Activated CD8-positive, alpha-beta memory T cell treated with anti-CD3 and anti-CD28 coated beads, Interleukin-2, amount 10 ng/mL, durations not matched to agents 7 days and 5 days (primary cell): ENCODE results near the gene AIF1L. TPM values are rescaled to one million over a fixed set of nuclear protein-coding genes. Genes with fewer than 3 reads are reported as not detected.

Experiments used
- ATAC-seq: fragments of 150-1000 bp; cut with Tn5 transposase; one replicate; pipeline ENCODE4 v1.10.0; 2021; ENCODE audit warnings: moderate library complexity
- CTCF ChIA-PET: fragments of 350-600 bp; sonication (Branson Sonifier 250); formaldehyde crosslinking; loops from one replicate; lab custom pipeline; 2021; ENCODE audit warnings: antibody characterized with exemption; lab: Charles Lee
- DNase-seq: peaks from one replicate; pipeline ENCODE4 v3.0.0-alpha.2; 2020
- H3K27ac Mint-ChIP-seq: one replicate; pipeline ENCODE4 v1.8.0; 2021; ENCODE audit warnings: mild to moderate bottlenecking, mixed read lengths
- H3K27me3 Mint-ChIP-seq: one replicate; pipeline ENCODE4 v1.8.0; 2021; ENCODE audit warnings: mixed read lengths
- H3K36me3 Mint-ChIP-seq: one replicate; pipeline ENCODE4 v1.8.0; 2021; ENCODE audit warnings: mild to moderate bottlenecking, mixed read lengths
- H3K4me1 Mint-ChIP-seq: one replicate; pipeline ENCODE4 v1.8.0; 2021; ENCODE audit warnings: mixed read lengths
- H3K4me3 Mint-ChIP-seq: one replicate; pipeline ENCODE4 v1.8.0; 2021; ENCODE audit warnings: mild to moderate bottlenecking, moderate library complexity, mixed read lengths
- H3K9me3 Mint-ChIP-seq: one replicate; pipeline ENCODE4 v1.8.0; 2022; ENCODE audit warnings: low read depth, mixed read lengths
- total RNA-seq, 2 experiments: library from RNA; stranded (reverse); gene quantifications; one replicate each; pipeline ENCODE4 v1.2.3, GENCODE V29; 2021

The AIF1L gene
- total RNA-seq, 2 experiments from 2014 or later: 0.12 to 0.23 TPM

DNA sequence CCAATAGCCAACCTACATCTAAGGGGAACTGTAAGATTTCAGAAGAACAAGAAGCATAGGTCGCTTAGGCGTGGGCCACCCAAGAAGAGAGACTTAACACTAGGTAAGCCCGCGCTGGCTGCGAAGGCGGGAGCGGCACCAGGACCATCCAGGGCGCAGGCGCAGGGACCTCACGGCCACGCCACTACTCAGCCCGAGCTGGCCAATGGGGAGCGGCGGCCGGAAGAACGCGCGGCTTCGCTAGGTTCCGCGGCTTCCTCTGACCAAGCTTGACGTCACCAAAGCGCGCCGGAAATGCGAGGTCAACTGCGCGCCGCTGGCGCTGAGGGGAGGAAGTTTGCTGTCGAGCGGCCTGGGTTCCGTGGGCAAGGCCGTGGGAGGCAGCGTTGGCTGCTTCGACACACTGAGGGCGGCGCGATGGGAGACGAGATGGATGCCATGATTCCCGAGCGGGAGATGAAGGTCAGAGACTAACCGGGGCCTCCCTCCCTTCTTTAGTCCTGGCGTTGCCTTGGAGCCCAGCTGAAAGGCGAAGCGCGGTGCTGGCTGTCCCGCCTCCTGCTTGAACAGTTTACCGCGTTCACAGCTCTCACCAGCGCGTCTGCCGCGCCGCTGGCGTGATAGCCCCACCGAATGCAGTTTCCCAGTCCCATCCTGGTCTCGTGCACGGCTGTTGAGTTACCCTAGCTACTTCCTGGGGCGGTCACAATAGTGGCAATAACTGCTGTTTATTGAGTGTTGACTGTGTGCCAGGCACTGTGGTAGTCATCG, 29.1 kb downstream of the AIF1L start, which contains the start of gene NUP214:
Gene NUP214, plus strand, starts transcription at position 299 of the 771 bp plus-strand sequence. Its CDS starts 119 bp downstream, at position 418.
- Mint-ChIP-seq H3K4me3 (peak within 1 kb of the TSS; percentile 86), H3K36me3 (peaks cover 27% of the 10 kb centered on the region), H3K9me3 (no peaks in the 10 kb centered on the region), H3K27me3 (no peaks in the 10 kb centered on the region), H3K4me1 (peaks cover 36% of the 10 kb centered on the region), H3K27ac (peak within 1 kb of the TSS; percentile 93)
- CTCF ChIA-PET: interaction anchor here (0.8 to 2.6 kb wide), 8 partner anchors 10 to 224 kb away, joined by 3 to 10 read pairs (median 3); no protein-coding TSS in a partner anchor
- peak; percentile 100 for DNase-seq
- ATAC-seq: peak; percentile 99

DNA sequence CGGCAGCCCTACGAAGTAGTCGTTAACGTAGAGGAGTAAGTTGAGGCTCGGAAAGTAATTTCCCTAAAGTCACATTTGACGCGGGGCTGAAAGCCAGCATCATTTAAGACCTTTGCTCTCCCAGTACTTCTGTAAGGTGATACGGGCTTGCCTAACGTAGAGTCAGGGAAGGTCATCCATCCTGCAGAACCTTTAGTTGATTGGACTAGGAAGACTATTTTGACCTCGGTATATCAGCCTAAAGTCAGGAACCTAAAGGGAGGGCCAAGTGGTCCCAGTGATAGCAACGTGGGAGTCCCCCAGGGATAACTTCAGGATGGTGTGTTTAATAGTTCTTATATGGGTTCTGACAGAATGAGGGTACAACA, 29.7 kb downstream of the AIF1L start:
- ATAC-seq: no peak
- Mint-ChIP-seq H3K27me3 (no peaks in the 10 kb centered on the region), H3K36me3 (peaks cover 30% of the 10 kb centered on the region), H3K27ac (peak overlapping the region; percentile 93), H3K4me3 (peak overlapping the region; percentile 86), H3K4me1 (peaks cover 38% of the 10 kb centered on the region), H3K9me3 (no peaks in the 10 kb centered on the region)
- CTCF ChIA-PET: interaction anchor here (1.0 to 2.6 kb wide), 4 partner anchors 14 to 210 kb away, joined by 3 to 10 read pairs (median 4); no protein-coding TSS in a partner anchor
- no peak for DNase-seq

DNA sequence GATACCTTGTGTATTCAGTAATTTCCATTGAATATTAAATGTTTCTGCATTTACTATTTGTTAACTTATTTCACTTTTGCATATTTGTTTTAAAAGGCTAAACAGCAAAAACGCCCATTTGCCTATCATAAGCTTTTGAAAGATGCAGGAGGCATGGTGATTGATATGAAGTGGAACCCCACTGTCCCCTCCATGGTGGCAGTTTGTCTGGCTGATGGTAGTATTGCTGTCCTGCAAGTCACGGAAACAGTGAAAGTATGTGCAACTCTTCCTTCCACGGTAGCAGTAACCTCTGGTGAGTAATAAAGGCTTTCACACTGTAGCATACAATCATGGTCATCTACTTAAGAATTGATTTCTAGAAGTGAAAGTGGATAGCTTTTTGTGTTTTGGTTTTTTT, 32.9 kb downstream of the AIF1L start:
- Mint-ChIP-seq H3K27me3 (no peaks in the 10 kb centered on the region), H3K4me1 (peaks cover 38% of the 10 kb centered on the region), H3K4me3 (no peak overlapping the region), H3K9me3 (no peaks in the 10 kb centered on the region), H3K36me3 (peaks cover 48% of the 10 kb centered on the region), H3K27ac (no peak overlapping the region)
- CTCF ChIA-PET: no interaction called here
- DNase-seq (no peak), ATAC-seq (no peak)

DNA sequence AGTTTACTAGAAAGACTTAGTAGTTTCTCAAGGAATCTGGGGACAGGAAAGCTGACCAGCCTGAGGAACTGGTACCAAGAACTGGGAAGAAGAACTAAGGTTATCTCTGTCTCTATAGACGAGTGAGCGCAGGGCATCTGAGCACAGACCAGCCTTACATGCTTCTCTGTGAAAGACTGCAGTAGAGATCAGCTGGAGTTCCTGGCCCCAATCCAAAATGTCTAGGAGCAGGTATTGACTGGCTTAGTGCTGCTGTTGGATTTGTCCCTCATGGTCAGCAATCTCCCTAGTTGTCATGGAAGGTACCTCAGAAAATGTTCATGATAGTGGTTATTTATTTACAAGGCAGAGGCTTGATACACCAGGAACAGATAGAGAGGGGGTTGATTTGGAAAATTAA, 42.3 kb downstream of the AIF1L start:
- CTCF ChIA-PET: no interaction called here
- H3K4me3 Mint-ChIP-seq: no peak overlapping the region

GRCh38 chr9:131140112-131140511, 43.8 kb downstream of the AIF1L start:
- Mint-ChIP-seq H3K4me1 (peaks cover 1% of the 10 kb centered on the region), H3K27me3 (no peaks in the 10 kb centered on the region), H3K36me3 (peaks cover 56% of the 10 kb centered on the region), H3K9me3 (no peaks in the 10 kb centered on the region), H3K4me3 (no peak overlapping the region), H3K27ac (no peak overlapping the region)
- no peak for ATAC-seq
- CTCF ChIA-PET: interaction anchor here (1.1 to 1.2 kb wide), 2 partner anchors 15 to 196 kb away, joined by 3 to 8 read pairs; partner anchors contain the start of gene NUP214
- no peak for DNase-seq

More for the DNA sequence above, 42.3 kb downstream of the AIF1L start:
- Mint-ChIP-seq H3K9me3 (no peaks in the 10 kb centered on the region), H3K4me1 (peaks cover under 1% of the 10 kb centered on the region), H3K27me3 (no peaks in the 10 kb centered on the region), H3K36me3 (peaks cover 54% of the 10 kb centered on the region), H3K27ac (no peak overlapping the region)
- DNase-seq: no peak
- no peak for ATAC-seq

DNA sequence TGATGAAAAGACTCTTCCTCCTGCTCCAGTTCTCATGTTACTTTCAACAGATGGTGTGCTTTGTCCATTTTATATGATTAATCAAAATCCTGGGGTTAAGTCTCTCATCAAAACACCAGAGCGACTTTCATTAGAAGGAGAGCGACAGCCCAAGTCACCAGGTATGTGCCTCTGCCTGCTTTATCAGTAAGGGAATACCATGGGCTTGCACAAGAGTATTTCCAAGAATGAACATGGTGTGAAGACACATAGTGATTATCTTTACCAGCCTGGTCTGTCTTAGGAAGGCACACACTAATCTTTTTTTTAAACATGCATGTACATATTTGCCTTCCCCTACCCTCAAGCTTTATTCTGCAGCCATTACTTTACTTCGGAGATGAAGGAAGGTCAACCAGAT, 44.2 kb downstream of the AIF1L start:
- no peak for ATAC-seq
- H3K36me3 Mint-ChIP-seq: peaks cover 59% of the 10 kb centered on the region
- H3K4me3 Mint-ChIP-seq: no peak overlapping the region
- H3K4me1 Mint-ChIP-seq: peaks cover 1% of the 10 kb centered on the region
- H3K9me3 Mint-ChIP-seq: no peaks in the 10 kb centered on the region
- CTCF ChIA-PET: interaction anchor here (1.1 kb wide), 1 partner anchor 196 kb away, joined by 8 read pairs; no protein-coding TSS in a partner anchor
- no peak for DNase-seq
- no peaks in the 10 kb centered on the region for H3K27me3 Mint-ChIP-seq
- no peak overlapping the region for H3K27ac Mint-ChIP-seq

GRCh38 chr9:131142160-131142559, 45.8 kb downstream of the AIF1L start:
- DNase-seq: no peak
- no peak overlapping the region for H3K27ac Mint-ChIP-seq

GRCh38 chr9:131144201-131144600, 47.9 kb downstream of the AIF1L start:
- Mint-ChIP-seq H3K27ac (peak overlapping the region; percentile 34), H3K4me1 (peaks cover 1% of the 10 kb centered on the region), H3K4me3 (no peak overlapping the region), H3K27me3 (no peaks in the 10 kb centered on the region), H3K9me3 (no peaks in the 10 kb centered on the region), H3K36me3 (peaks cover 59% of the 10 kb centered on the region)
- ATAC-seq: no peak
- DNase-seq: no peak
- CTCF ChIA-PET: interaction anchor here (1.1 kb wide), 1 partner anchor 13 kb away, joined by 3 read pairs; no protein-coding TSS in a partner anchor

More at GRCh38 chr9:131142160-131142559, 45.8 kb downstream of the AIF1L start:
- ATAC-seq: no peak
- H3K4me3 Mint-ChIP-seq: no peak overlapping the region
- H3K36me3 Mint-ChIP-seq: peaks cover 57% of the 10 kb centered on the region
- no peaks in the 10 kb centered on the region for H3K9me3 Mint-ChIP-seq
- H3K4me1 Mint-ChIP-seq: peaks cover 1% of the 10 kb centered on the region
- CTCF ChIA-PET: no interaction called here
- no peaks in the 10 kb centered on the region for H3K27me3 Mint-ChIP-seq

DNA sequence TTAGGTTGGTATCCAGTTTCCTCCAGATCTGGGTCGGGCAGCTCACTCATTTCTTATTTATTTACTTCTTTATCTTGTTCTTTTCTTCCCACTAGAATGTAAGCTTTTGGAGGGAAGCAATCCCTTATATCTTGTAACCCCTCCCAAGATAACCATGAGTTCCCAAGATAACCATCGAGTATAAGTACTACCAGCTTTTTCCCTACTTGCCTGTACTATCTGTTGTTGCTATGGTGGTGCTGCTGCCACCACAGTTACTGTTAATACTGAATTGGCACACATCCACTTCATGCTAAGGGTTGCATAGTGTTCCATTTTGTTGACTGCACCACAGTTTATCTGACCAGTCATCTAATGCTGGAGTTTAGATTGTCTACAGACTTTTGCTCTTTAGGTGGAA, 48.9 kb downstream of the AIF1L start:
- H3K27me3 Mint-ChIP-seq: no peaks in the 10 kb centered on the region
- CTCF ChIA-PET: interaction anchor here (0.9 to 1.1 kb wide), 2 partner anchors 12 to 59 kb away, joined by 3 read pairs; no protein-coding TSS in a partner anchor
- no peak overlapping the region for H3K4me3 Mint-ChIP-seq
- ATAC-seq (no peak), DNase-seq (no peak)
- peaks cover 56% of the 10 kb centered on the region for H3K36me3 Mint-ChIP-seq
- H3K9me3 Mint-ChIP-seq: no peaks in the 10 kb centered on the region
- H3K4me1 Mint-ChIP-seq: peaks cover 4% of the 10 kb centered on the region
- H3K27ac Mint-ChIP-seq: no peak overlapping the region

- DNase-seq (no peak), ATAC-seq (no peak)
- Mint-ChIP-seq H3K4me1 (peaks cover 4% of the 10 kb centered on the region), H3K27ac (no peak overlapping the region), H3K27me3 (no peaks in the 10 kb centered on the region), H3K36me3 (peaks cover 55% of the 10 kb centered on the region), H3K9me3 (no peaks in the 10 kb centered on the region), H3K4me3 (no peak overlapping the region)
- CTCF ChIA-PET: interaction anchor here (0.6 to 1.0 kb wide), 4 partner anchors 11 to 190 kb away, joined by 3 to 4 read pairs (median 4); no protein-coding TSS in a partner anchor
Observed at GRCh38 chr9:131146186-131146585, 49.9 kb downstream of the AIF1L start.

GRCh38 chr9:131148276-131148675, 51.9 kb downstream of the AIF1L start:
- no peaks in the 10 kb centered on the region for H3K9me3 Mint-ChIP-seq
- no peak for DNase-seq
- peaks cover 4% of the 10 kb centered on the region for H3K4me1 Mint-ChIP-seq
- CTCF ChIA-PET: no interaction called here
- no peaks in the 10 kb centered on the region for H3K27me3 Mint-ChIP-seq
- no peak overlapping the region for H3K4me3 Mint-ChIP-seq
- H3K27ac Mint-ChIP-seq: no peak overlapping the region
- ATAC-seq: no peak
- peaks cover 59% of the 10 kb centered on the region for H3K36me3 Mint-ChIP-seq

- ATAC-seq (no peak), DNase-seq (no peak)
- CTCF ChIA-PET: interaction anchor here (0.6 kb wide), 1 partner anchor 32 kb away, joined by 3 read pairs; no protein-coding TSS in a partner anchor
- Mint-ChIP-seq H3K27ac (no peak overlapping the region), H3K36me3 (peaks cover 57% of the 10 kb centered on the region), H3K4me1 (peaks cover 3% of the 10 kb centered on the region), H3K4me3 (no peak overlapping the region), H3K9me3 (no peaks in the 10 kb centered on the region), H3K27me3 (no peaks in the 10 kb centered on the region)
Observed at GRCh38 chr9:131148966-131149687, 52.8 kb downstream of the AIF1L start.

- ATAC-seq: no peak
- Mint-ChIP-seq H3K4me1 (peaks cover 3% of the 10 kb centered on the region), H3K4me3 (no peak overlapping the region), H3K27me3 (no peaks in the 10 kb centered on the region), H3K9me3 (no peaks in the 10 kb centered on the region), H3K36me3 (peaks cover 55% of the 10 kb centered on the region), H3K27ac (no peak overlapping the region)
- CTCF ChIA-PET: no interaction called here
- no peak for DNase-seq
Observed at GRCh38 chr9:131149688-131150053, 53.3 kb downstream of the AIF1L start.
